Thoracic aorta (tissue), 2 donors: Measurements from ENCODE around the gene HDAC5. TPM values are rescaled to one million over a fixed set of nuclear protein-coding genes. Genes with fewer than 3 reads are reported as not detected.

Source experiments
- ATAC-seq: fragments of 150-250 bp; one replicate; pipeline ENCODE4 v1.8.0; 2017; ENCODE audit warnings: low read depth; ENCODE audit not compliant: insufficient number of reproducible peaks, low FRiP score
- DNase-seq: peaks from one replicate; pipeline ENCODE4 v3.0.0-alpha.2; 2020; ENCODE audit warnings: low spot score
- H3K27ac ChIP-seq, 2 donors: fragments of 200-600 bp; sonication (generic); 1 replicate in 1 of 2; 2 replicates in 1 of 2; pipeline ENCODE4 v1.5.1; 2016; ENCODE audit warnings: mild to moderate bottlenecking in 2 of 2, moderate library complexity in 2 of 2
- H3K27me3 ChIP-seq: fragments of 200-600 bp; sonication (generic); replicated peaks from 2 replicates; pipeline ENCODE4 v1.6.0; 2016; ENCODE audit warnings: mild to moderate bottlenecking; ENCODE audit not compliant: insufficient read depth
- H3K36me3 ChIP-seq: fragments of 200-600 bp; sonication (generic); one replicate; pipeline ENCODE4 v1.5.1; 2016
- H3K4me1 ChIP-seq, 2 donors: fragments of 200-600 bp; sonication (generic); 1 replicate in 1 of 2; 2 replicates in 1 of 2; pipeline versions ENCODE4 v1.5.1 to v1.6.0; 2016; ENCODE audit warnings: low read depth in 2 of 2, mild to moderate bottlenecking in 1 of 2; ENCODE audit not compliant: control insufficient read depth in 1 of 2
- H3K4me3 ChIP-seq: fragments of 200-600 bp; sonication (generic); 2 replicates; pipeline ENCODE4 v1.5.1; 2016; ENCODE audit warnings: mild to moderate bottlenecking
- H3K9me3 ChIP-seq: fragments of 200-600 bp; sonication (generic); 2 replicates; pipeline ENCODE4 v1.5.1; 2016
- CTCF ChIP-seq: fragments of 200-600 bp; sonication (generic); IDR thresholded peaks from one replicate; pipeline ENCODE4 v1.5.1; 2019; ENCODE audit warnings: antibody characterized with exemption
- total RNA-seq, 2 donors: library from RNA; depleted of rRNA; stranded (reverse); fragments of >200 nt; gene quantifications; one replicate each; pipeline versions ENCODE4 v1.1.0 to v1.2.3, GENCODE V29; 2016

The HDAC5 gene
- 100 to 1,000 TPM in 1 of 2 donors, 10 to 100 TPM in 1; 76.9 to 115 TPM for total RNA-seq

- Histone ChIP-seq H3K36me3 (no peaks in the 10 kb centered on the region), H3K27me3 (no peaks in the 10 kb centered on the region), H3K27ac (peak within 1 kb of the TSS; percentile 92 to 97), H3K9me3 (no peaks in the 10 kb centered on the region), H3K4me1 (peaks cover 27 to 41% of the 10 kb centered on the region in 2 donors), H3K4me3 (peak within 1 kb of the TSS; percentile 99)
- ATAC-seq (peak; percentile 87), DNase-seq (peak; percentile 90)
- TF ChIP-seq CTCF: peak; percentile 41
Observed at GRCh38 chr17:44123356-44124117, at the start of gene HDAC5. Gene HDAC5, minus strand, starts transcription at chr17:44123641. Its CDS starts 6,126 bp downstream, at chr17:44117515.

DNA sequence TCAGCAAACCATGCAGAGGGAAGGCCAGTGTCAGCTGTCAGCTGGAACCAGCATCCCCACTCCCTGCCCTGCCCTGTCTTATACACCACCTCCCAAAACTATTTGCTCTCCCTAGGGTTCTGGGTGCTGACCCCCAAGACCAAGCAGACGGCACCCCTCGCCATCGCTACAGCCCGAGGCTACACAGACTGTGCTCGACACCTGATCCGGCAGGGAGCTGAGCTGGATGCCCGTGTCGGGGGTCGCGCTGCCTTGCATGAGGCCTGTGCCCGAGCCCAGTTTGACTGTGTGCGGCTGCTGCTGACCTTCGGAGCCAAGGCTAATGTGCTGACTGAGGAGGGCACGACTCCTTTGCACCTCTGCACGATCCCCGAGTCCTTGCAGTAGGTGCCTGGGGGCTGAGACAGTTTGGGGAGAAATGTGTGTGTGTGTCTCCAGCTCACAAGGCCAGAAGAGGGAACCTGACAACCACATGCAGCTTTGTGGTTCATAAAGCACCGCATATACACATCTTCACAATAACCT, 48.6 kb upstream of the HDAC5 start:
- Histone ChIP-seq H3K9me3 (no peaks in the 10 kb centered on the region), H3K27me3 (no peaks in the 10 kb centered on the region), H3K27ac (no peak overlapping the region), H3K4me1 (peaks cover 7 to 43% of the 10 kb centered on the region in 2 donors), H3K36me3 (no peaks in the 10 kb centered on the region), H3K4me3 (peak overlapping the region; percentile 78)
- no peak for TF ChIP-seq CTCF
- ATAC-seq: no peak
- no peak for DNase-seq

GRCh38 chr17:44170499-44171201, 47.2 kb upstream of the HDAC5 start, which contains the start of gene ASB16:
Gene ASB16, plus strand, starts transcription at chr17:44170704. Its CDS starts 86 bp downstream, at chr17:44170790.
- Histone ChIP-seq H3K9me3 (no peaks in the 10 kb centered on the region), H3K27ac (peak within 1 kb of the TSS; percentile 82 to 90), H3K36me3 (no peaks in the 10 kb centered on the region), H3K4me1 (peaks cover 7 to 43% of the 10 kb centered on the region in 2 donors), H3K27me3 (no peaks in the 10 kb centered on the region), H3K4me3 (peak within 1 kb of the TSS; percentile 78)
- no peak for ATAC-seq
- no peak for DNase-seq
- no peak for TF ChIP-seq CTCF

DNA sequence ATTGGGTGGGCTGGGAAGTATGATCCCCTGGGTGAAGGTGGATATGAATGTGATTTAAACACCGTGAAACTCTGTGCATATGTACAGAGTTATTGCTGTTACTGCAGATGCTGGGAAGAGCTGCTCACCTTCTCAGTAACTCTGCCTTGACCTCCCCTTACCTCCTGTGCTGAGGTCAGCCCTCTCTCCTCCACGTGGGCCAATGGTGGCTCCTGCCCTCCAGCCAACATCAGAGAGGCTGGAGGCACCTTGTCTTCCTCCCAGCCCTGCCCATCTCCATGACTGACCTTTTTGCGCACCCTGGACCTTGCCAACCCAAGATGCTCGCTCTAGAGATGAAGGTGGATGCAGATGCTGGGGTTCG, 46.7 kb upstream of the HDAC5 start:
- H3K4me3 ChIP-seq: peak overlapping the region; percentile 78
- no peak for TF ChIP-seq CTCF
- ATAC-seq (no peak), DNase-seq (no peak)
- peaks cover 7 to 43% of the 10 kb centered on the region in 2 donors for H3K4me1 ChIP-seq
- H3K27ac ChIP-seq: peak overlapping the region; percentile 82 to 90
- no peaks in the 10 kb centered on the region for H3K36me3 ChIP-seq
- H3K9me3 ChIP-seq: no peaks in the 10 kb centered on the region
- H3K27me3 ChIP-seq: no peaks in the 10 kb centered on the region

DNA sequence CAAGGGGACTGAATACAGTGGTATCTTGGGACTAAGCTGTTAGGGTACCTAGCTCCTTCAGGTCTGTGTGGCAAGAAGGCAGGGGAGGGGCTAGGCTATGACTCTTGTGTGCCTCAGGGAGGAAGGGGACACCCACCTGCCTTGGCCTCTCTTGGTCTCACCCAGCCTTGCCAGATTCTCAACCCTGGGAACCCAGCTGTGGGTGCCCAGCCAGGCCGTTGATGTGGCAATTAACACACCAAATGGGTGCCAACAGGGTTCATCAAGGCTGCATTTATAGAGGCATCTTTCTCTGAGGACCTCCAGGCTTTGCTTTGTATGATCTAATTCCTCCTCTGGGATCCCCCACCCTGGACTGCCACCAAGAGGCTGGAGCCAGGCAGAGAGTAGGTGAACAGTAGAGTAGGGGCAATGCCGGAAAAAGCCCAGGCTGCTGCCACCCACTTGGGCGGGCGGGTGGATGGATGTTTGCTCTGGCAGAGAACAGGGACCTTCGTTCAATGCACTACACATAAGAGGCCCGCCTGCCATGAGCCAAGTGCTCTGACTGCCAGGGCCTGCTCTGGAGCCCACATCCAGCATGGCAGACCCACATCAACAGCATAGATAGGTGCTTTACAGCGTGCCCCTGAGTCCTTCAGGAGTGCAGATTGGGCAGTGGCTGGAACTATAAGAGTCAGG, 43.9 kb upstream of the HDAC5 start:
- Histone ChIP-seq H3K27me3 (no peaks in the 10 kb centered on the region), H3K4me3 (no peak overlapping the region), H3K4me1 (peaks cover 7 to 43% of the 10 kb centered on the region in 2 donors), H3K9me3 (no peaks in the 10 kb centered on the region), H3K36me3 (no peaks in the 10 kb centered on the region), H3K27ac (no peak overlapping the region)
- no peak for DNase-seq
- ATAC-seq: no peak
- no peak for TF ChIP-seq CTCF
